Right renal pelvis (tissue), 4 donors: ENCODE results near the gene GPHB5. TPM values are rescaled to one million over a fixed set of nuclear protein-coding genes. Genes with fewer than 3 reads are reported as not detected.
"Not testable (repeated sequence)": the region's sequence is repeated elsewhere in the genome, so short reads cannot be mapped to it uniquely, and the experiment has no call there.

ENCODE experiments used
- DNase-seq, 4 donors: peaks; one replicate each; pipeline ENCODE4 v3.0.0-alpha.2; 2013; ENCODE audit warnings: low read depth in 4 of 4, low spot score in 3 of 4, missing footprints in 1 of 4
- polyA plus RNA-seq, 4 donors: library from polyadenylated mRNA; unstranded; fragments of 120-200 nt; gene quantifications; one replicate each; pipeline ENCODE4 v1.2.1, GENCODE V29; 2013; ENCODE audit not compliant: insufficient read length in 4 of 4

The GPHB5 gene
- not detected for polyA plus RNA-seq

GRCh38 chr14:63318835-63319234 lies at the start of gene GPHB5:
Gene GPHB5, minus strand, starts transcription at chr14:63318935. Its CDS starts 1,086 bp downstream, at chr14:63317849.
- no peak for DNase-seq

- no peak for DNase-seq
These were observed 49.1 kb upstream of the GPHB5 start for GRCh38 chr14:63367742-63368364.

- no peak for DNase-seq
These were observed 43.7 kb upstream of the GPHB5 start for GRCh38 chr14:63362389-63362819.

- no peak for DNase-seq
These were observed 43.1 kb upstream of the GPHB5 start for GRCh38 chr14:63361790-63362189.

GRCh38 chr14:63357841-63358240 lies 39.1 kb upstream of the GPHB5 start:
- DNase-seq, result no peak

- no peak for DNase-seq
These were observed 27.1 kb upstream of the GPHB5 start for GRCh38 chr14:63345826-63346225.

GRCh38 chr14:63344336-63344735 lies 25.6 kb upstream of the GPHB5 start:
- no peak for DNase-seq

GRCh38 chr14:63343878-63344277 lies 25.1 kb upstream of the GPHB5 start:
- DNase-seq, result no peak

- DNase-seq, result no peak
These were observed 23.6 kb upstream of the GPHB5 start for GRCh38 chr14:63342371-63342770.

- DNase-seq, result no peak
These were observed 10.3 kb upstream of the GPHB5 start for GRCh38 chr14:63328787-63329737.

GRCh38 chr14:63326840-63327239 lies 8.1 kb upstream of the GPHB5 start:
- DNase-seq, result no peak

GRCh38 chr14:63322897-63323573 lies 4.3 kb upstream of the GPHB5 start:
- no peak for DNase-seq

- DNase-seq, result no peak
These were observed 3.7 kb upstream of the GPHB5 start for GRCh38 chr14:63322472-63322871.

- no peak for DNase-seq
These were observed 9.9 kb downstream of the GPHB5 start for GRCh38 chr14:63308723-63309317.

GRCh38 chr14:63304429-63304828 lies 14.3 kb downstream of the GPHB5 start:
- DNase-seq, result not testable (repeated sequence)

GRCh38 chr14:63301891-63302534 lies 16.7 kb downstream of the GPHB5 start:
- DNase-seq, result no peak

- DNase-seq, result no peak
These were observed 17.9 kb downstream of the GPHB5 start for GRCh38 chr14:63300854-63301253.

GRCh38 chr14:63299351-63300110 lies 19.2 kb downstream of the GPHB5 start:
- DNase-seq, result no peak

GRCh38 chr14:63297372-63298063 lies 21.2 kb downstream of the GPHB5 start:
- no peak for DNase-seq
